Left forelimb (tissue), 1 donor: ENCODE measurements around the gene CDC42EP2.
"Not testable (repeated sequence)": the region's sequence is repeated elsewhere in the genome, so short reads cannot be mapped to it uniquely, and the experiment has no call there.

Experiments used
- DNase-seq: peaks from one replicate; pipeline ENCODE4 v3.0.0-alpha.2; 2018; ENCODE audit warnings: low spot score

The CDC42EP2 gene

DNA sequence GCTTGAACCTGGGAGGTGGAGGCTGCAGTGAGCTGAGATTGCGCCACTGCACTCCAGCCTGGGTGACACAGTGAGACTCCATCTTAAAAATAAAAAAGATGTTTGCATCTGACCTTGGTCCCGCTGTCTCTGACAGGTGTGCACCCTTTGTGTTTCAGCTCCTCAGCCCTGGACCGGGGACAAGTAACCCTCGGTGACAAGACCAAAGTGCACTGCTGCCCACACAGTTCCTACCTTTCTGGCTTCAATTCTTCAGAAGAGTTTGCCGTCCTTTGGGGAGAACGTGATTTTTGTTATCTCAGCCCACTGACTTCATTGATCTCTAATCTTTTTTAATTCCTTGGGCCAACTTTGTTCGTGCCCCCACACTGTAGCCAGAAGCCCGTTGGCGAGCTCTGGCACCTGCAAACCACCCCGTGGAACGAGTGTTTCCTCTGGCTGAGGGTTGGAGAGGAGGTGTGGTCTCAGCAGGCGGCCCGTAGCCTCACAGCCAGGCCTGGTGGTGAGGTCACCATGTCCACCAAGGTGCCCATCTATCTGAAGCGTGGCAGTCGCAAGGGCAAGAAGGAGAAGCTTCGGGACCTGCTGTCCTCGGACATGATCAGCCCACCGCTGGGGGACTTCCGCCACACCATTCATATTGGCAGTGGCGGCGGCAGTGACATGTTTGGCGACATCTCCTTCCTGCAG lies 5.9 kb downstream of the CDC42EP2 start:
- no peak for DNase-seq

DNA sequence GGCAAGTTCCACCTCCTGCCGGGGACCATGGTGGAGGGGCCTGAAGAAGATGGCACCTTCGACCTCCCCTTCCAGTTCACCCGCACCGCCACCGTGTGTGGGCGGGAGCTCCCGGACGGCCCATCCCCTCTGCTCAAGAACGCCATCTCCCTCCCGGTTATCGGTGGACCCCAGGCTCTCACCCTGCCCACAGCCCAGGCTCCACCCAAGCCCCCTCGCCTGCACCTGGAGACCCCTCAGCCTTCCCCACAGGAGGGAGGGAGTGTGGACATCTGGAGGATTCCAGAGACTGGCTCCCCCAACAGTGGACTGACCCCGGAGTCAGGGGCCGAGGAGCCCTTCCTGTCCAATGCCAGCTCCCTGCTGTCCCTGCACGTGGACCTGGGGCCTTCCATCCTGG lies 6.4 kb downstream of the CDC42EP2 start:
- no peak for DNase-seq

DNA sequence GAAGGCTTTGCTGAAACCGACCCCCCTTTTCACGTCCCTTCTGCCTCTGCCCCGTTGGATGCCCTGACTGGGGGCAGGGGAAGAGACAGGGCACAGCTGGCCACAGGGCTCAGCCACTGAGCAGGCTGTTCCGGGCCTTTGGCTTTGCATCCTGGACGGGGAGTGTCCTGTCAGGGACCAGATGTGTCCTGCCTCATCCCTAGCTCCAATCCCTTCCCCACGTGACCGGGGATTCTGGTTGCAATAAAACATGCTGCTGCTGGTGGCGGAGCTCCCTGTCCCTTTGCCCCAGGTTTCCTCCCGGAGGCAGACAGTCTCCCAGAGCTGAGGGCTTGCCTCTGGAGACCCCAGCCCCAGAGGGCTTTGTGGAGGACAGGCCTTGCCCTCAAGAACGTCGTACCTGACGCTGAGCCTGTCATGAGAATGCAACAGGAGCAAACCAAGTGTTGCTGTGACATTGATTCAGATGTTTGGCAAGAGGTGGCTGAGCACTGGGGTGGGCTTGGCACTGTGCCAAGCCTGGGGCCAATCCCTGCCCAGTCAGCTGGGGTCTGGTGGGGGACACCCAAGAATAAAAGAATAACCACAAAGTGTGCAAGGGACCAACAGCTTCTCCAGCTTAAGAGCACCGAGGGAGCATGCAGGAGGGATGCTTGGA lies 7.3 kb downstream of the CDC42EP2 start:
- no peak for DNase-seq

DNA sequence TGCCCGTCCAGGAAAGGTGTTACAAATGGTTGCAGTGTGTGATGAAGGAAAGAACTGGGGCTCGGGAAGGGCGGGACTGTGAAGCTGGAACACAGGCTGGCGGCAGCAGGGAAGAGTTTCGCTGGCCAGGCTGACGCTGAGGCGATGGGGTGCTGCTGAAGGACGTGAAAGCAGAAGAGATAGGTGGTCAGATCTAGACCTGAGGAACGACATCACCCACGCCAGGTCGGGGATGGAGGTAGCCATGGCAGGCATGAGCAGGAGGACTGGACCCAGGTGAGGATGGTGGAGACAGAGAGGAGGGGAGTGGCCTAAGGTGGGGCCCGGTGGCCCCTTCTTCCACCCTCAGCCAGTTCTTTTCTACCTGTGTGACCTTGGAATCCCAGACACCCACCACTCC lies 9.1 kb downstream of the CDC42EP2 start:
- no peak for DNase-seq

DNA sequence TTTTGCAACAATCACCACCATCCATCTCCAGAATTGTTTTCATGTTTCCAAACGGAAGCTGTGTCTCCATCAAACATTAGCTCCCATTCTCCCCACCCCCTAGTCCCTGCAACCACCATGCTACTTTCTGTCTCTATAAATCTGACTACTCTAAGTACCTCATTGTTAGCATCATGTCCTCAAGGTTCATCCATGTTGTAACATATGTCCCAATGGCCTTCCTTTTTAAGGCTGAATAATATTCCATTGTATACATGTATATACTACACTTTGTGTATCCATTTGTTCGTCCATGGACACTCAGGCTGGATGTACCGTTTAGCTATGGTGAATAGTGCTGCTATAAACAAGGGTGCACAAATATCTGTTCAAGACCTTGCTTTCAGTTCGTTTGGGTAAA lies 10.8 kb downstream of the CDC42EP2 start:
- no peak for DNase-seq

DNA sequence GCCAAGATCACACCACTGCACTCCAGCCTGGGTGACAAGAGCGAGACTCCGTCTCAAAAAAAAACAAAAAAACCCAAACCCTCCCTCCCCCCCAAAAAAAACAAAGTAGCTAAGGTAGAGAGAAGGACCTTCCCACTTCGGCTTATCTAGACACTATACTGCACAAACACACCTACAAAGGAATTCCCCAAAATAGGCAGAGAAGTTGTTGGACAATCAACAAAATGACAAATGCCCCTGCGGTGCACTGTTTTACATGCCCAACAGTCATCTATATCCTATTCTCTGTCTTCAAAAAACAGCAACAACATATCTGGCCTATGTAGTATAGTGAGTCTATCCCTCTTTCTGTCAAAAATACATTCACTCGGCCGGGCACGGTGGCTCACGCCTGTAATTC lies 12.4 kb downstream of the CDC42EP2 start:
- DNase-seq, result no peak

DNA sequence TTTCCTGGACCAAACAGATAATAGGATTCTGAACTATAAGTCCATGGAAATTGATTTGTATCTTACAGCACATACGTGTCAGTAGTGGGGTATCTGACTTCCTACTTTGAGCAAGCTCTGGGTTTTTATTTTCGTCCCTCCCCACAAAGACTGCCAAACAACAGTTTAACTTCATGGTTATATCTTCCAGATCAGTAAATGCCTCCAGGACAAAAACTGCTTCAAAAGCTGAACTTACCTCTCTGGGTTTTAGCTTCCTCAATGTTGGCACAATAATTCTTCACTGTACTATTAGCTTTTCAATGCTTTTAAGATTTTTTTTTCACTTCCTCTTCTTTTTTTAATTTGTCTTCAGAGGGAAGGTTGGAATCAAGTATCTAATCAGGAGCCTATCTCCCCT lies 14.8 kb downstream of the CDC42EP2 start:
- DNase-seq, result no peak

DNA sequence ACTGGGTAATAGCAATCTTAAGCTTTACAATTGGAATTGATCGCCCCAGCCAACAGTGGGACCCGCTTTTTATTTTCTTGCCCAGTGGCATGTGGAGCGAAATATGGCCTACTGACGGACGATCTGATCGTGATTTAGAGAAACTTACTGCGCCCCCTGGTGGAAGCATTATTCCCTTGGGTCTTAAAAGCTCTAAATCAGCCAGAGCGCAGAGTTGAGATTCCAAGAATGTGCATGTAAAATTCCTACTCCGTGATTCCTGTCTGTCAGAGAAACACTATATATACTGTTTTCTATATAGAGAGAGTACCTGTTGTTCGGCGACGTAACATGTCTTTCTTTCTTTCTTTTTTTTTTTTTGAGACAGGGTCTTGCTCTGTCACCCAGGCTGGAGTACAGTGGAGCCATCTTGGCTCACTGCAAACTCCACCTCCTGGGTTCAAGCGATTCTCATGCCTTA lies 15.3 kb downstream of the CDC42EP2 start:
- DNase-seq, result no peak

DNA sequence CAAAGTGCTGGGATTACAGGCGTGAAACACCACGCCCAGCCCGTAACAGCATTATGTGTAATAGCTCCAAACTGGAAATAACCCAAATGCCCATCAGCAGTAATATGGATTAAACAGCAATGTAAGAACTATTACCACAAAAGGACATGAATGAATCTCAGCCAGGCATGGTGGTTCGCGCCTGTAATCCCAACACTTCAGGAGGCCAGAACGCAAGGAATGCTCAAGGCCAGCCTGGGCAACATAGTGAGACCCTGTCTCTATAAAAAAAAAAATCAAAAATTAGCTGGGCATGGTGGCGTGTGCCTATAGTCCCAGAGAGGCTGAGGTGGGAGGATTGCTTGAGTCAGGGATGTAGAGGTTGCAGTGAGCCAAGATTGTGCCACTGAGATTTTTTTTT lies 15.9 kb downstream of the CDC42EP2 start:
- no peak for DNase-seq

DNA sequence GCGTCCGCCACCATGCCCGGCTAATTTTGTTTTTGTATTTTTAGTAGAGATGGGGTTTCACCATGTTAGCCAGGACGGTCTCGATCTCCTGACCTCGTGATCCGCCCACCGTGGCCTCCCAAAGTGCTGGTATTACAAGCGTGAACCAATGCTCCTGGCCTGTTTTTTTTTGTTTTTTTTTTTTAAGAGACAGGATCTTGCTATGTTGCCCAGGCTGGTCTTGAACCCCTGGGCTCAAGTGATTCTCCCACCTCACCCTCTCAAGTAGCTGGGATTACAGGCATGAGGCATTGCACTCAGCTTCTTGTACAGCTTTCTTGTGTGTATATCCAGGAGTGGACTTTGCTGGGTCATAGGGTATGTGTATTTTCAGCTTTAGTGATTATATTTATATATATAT lies 17.9 kb downstream of the CDC42EP2 start:
- DNase-seq, result not testable (repeated sequence)

DNA sequence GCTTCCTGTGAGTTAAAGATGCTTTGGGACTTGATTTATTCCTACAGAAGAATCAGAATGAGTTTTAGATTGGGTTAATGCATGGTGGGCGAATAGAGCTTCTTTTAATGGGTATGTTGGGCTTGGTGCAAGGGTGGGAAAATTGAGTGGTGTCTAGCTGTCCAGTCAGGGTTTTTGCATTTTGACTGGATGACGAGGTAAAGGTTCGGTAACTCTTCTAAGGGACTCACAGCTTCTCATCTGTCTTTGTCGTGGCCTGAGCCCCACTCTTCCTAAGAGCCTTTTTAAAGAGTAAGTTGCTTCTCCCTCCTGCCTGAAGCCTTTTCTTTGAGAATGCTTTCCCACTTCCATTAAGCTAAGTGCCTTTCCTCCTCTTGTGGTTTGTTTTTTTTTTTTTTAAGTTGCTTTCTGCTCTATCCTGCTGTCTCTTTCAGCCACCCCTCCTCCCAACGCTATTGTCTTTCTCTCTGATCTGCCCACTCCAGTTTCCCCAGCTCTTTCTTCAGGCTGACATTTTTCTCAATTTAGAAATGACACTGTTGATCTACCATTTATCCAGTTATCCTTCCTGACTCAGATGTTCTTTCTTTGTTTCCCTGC lies 20.1 kb downstream of the CDC42EP2 start:
- no peak for DNase-seq

DNA sequence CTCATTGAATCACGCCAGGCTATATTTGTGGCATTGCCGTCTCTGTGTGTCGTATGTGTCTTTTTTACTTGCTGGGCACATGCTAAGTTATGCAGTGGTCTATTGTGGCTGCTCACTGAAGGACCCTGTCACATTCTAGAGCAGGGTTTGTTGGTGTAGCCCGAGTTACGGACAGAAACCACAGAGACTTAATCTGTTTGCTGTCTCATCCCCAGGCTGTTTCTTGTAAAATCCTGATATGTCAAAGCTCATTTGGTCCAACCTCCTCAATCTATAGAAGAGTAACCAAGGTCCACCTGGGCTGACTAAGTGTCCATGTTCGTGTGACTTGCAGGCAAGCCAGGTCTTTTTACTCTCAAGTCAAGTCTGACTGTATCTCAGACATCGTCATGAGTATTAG lies 24.0 kb downstream of the CDC42EP2 start:
- no peak for DNase-seq

DNA sequence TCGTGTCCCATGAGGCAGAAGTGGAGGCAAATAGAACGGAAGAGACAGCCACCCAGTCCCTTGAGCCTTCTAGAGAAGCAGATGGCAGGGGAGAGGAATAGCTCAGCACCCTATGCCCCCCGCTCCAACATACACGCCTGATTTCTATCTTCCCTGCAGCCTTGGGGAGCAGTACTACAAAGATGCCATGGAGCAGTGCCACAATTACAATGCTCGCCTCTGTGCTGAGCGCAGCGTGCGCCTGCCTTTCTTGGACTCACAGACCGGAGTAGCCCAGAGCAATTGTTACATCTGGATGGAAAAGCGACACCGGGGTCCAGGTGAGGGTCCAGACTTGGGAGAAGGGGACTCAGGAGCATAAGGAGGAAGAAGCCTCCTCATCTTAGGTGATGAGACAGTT lies 25.6 kb downstream of the CDC42EP2 start:
- no peak for DNase-seq

DNA sequence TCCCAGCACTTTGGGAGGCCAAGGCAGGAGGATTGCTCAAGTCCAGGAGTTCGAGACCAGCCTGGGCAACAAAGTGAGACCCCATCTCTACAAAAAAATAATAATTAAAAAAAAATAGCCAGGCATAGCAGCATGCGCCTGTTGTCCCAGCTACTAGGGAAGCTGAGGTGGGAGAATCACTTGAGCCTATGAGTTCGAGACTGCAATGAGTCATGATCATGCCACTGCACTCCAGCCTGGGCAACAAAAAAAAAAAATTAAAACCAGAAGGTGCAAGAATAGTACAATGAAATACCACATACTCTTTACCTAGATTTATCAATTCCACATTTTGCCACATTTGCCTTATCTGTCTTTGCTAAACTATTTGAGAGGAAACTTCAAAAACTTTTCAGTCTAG lies 27.2 kb downstream of the CDC42EP2 start:
- no peak for DNase-seq

DNA sequence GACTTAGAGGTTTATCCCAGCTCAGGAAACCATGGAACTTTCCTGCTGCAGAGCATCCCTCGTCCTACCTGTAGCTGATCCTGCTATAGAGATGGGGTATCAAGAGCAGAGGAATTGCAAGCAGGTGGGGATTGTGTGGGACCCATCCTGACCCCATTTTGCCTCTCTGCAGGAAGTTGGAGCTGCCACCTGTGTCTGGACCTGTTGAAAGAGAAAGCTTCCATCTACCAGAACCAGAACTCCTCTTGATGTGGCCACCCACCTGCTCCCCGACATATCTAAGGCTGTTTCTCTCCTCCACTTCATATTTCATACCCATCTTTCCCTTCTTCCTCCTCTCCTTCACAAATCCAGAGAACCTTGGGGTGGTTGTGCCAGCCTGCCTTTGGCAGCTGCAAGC lies 36.8 kb downstream of the CDC42EP2 start:
- DNase-seq, result no peak

DNA sequence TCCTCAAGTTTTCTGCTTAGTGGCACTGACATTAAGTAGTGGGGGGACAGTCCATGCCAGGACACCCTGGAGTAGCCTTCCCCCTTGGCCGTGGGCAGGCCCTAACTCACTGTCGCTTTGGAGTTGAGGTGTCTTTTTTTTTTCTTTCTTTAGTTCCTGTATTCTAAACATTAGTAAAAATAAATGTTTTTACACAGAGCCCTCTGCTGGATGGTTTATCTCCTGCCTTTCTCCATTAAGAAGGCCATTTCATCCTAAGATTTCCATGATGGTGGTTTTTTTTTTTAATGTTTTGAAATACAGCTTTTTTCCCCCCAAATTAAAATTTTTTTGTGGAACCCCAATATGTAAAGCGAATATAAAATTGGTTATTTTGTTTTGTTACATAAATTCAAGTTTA lies 38.1 kb downstream of the CDC42EP2 start:
- no peak for DNase-seq

DNA sequence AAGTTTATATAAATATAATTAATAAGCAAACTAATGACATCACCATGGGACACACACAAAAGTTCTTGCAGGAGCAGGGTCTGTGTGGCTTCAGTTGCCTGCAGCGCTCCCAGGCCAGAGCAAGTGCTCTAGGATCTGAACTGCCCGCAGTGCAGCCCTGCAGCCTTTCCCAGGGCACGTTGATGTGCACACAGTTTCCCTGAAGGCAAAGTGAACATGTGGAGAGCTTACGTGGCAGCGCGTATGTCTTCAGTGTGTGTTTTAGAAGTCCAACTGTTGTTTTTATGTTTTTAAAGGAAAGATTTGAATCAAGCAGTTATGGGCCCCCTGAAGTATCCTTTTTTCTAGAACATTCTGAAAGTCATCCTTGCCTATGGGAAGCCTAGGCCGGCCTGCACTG lies 38.7 kb downstream of the CDC42EP2 start:
- no peak for DNase-seq

DNA sequence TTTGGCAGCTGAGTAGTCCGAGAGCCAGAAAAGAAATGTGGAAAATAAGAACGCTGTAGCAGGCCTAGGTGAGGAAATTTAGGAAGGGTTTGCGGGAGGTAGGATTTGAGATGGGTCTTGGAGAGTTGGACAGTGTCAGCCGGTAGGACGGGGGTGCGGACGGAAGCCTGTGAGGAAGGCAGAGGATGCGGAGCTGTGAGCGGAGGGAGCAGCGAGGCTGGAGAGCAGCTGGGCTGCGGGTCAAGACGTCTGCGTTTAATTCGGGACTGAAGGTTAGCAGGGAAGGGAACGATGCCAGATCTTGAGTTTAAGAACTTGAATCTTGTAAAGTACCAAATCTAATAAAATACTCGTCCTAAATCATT lies 39.2 kb downstream of the CDC42EP2 start:
- DNase-seq, result no peak

DNA sequence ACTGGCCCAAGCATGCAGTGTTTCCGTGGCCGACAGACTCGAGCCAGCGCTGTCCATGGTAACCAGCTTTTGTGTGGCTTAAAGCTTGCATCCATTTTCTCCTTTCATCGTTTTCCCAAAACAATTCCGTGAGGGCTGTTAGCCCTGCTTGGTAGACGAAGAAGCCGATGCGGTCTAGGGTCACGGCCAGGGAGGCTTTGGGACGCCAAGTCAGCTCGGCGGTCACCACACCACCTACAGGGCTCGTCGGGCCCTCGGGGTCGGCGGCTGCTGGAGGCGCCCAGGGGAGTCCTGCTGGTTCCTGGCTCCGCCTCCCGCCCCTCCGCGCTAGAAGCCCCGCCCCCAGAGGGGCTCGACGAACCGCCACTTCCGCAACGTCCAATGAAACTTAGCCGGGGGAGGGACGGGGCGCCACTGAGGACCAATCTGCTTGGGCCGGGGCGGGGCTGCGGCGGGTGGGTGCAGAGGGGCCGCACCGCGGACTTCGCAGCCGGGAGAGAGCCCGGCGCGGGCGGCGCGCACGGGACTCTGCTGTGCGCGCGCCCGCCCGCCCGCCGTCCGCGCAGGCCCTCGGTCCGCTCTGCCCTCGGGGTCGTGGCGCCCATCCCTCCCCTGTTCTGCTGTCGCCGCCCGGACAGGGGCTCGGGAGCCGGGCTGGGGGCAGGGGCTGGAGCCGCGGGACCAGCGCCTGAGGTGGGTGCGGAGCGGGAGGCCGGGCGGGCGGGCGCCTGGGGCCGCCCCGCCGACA lies 39.8 kb downstream of the CDC42EP2 start, which contains the start of gene TIGD3:
Gene TIGD3, plus strand, starts transcription at position 487 of the 748 bp plus-strand sequence. CDS start 1,058 bp downstream, outside the sequence.
- DNase-seq, result peak; percentile 98

DNA sequence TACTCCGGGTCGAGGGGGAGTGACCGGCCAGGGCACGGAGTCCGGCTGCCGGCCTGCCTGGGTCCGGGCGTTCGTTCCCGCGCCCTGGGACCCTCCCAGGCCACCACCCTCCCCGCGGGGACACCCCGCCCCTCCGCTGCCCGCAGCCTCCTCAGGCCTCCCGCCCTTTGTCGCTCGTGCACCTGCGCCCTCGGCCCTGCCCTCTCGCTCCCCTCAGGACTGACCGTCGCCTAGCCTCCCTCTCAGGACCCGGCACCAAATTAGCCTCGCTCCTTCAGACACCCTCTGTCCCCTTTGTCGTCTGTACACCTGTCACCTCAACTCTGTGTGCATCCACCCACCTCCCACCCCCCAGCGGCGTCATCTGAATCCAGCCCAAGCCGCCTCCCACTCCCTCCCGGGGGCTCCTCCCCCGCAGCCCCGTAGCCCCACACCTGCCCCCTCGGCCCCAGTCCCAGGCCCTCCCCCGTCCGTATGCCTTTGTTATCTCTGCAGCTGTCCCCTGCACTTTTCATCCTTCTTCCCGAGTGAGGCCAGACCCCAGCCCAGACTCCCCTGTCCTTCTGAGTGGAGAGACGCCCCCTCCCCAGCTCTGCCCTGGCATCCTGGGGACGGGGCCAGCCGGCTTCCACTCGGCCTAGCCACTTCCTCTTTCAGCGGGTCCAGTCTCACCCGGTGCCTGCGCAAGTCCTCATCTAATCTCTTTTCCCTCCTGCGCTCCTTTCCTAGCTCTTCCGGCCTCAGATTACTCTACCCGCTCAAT lies 40.5 kb downstream of the CDC42EP2 start:
- DNase-seq, result no peak

DNA sequence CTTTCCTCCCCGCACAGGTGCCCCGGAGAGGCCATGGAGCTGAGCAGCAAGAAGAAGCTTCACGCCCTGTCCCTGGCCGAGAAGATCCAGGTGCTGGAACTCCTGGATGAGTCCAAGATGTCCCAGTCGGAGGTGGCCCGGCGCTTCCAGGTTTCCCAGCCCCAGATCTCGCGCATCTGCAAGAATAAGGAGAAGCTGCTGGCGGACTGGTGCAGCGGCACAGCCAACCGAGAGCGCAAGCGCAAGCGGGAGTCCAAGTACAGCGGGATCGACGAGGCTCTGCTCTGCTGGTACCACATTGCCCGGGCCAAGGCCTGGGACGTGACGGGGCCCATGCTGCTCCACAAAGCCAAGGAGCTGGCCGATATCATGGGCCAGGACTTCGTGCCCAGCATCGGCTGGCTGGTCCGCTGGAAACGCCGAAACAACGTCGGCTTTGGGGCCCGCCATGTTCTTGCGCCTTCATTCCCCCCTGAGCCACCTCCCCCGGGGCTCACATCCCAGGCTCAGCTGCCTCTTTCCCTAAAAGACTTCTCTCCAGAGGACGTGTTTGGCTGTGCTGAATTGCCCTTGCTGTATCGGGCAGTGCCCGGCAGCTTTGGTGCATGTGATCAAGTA lies 41.2 kb downstream of the CDC42EP2 start:
- no peak for DNase-seq
